Measurements from ENCODE around the gene PARD3B.
"Not testable (repeated sequence)": the region's sequence is repeated elsewhere in the genome, so short reads cannot be mapped to it uniquely, and the experiment has no call there.

PARD3B gene

GRCh38 chr2:204551512-204551863 lies 6.2 kb downstream of the PARD3B start:
- DNase-seq (ENCODE audit: insufficient read length, low spot score) (no peak), FAIRE-seq (no peak)
- TF ChIP-seq POLR2A (IDR thresholded peaks at IDR 0.05; ENCODE audit: low read depth, low read length): no peak

- DNase-seq (ENCODE audit: insufficient read length, low spot score) (no peak), FAIRE-seq (no peak)
- TF ChIP-seq POLR2A (IDR thresholded peaks at IDR 0.05; ENCODE audit: low read depth, low read length): no peak
These were observed 12.3 kb downstream of the PARD3B start for GRCh38 chr2:204557604-204558003.

GRCh38 chr2:204559358-204559757 lies 14.1 kb downstream of the PARD3B start:
- not testable (repeated sequence) for FAIRE-seq; DNase-seq (ENCODE audit: insufficient read length, low spot score)

- TF ChIP-seq POLR2A (IDR thresholded peaks at IDR 0.05; ENCODE audit: low read depth, low read length): no peak
- DNase-seq (ENCODE audit: insufficient read length, low spot score): no peak
- no peak for FAIRE-seq
These were observed 15.6 kb downstream of the PARD3B start for GRCh38 chr2:204560902-204561301.

- no peak for FAIRE-seq
- TF ChIP-seq POLR2A (IDR thresholded peaks at IDR 0.05; ENCODE audit: low read depth, low read length): no peak
- DNase-seq (ENCODE audit: insufficient read length, low spot score): no peak
These were observed 16.5 kb downstream of the PARD3B start for GRCh38 chr2:204561771-204562170.

GRCh38 chr2:204566439-204566838 lies 21.2 kb downstream of the PARD3B start:
- no peak for FAIRE-seq
- TF ChIP-seq POLR2A (IDR thresholded peaks at IDR 0.05; ENCODE audit: low read depth, low read length): no peak
- no peak for DNase-seq (ENCODE audit: insufficient read length, low spot score)

- FAIRE-seq (no peak), DNase-seq (ENCODE audit: insufficient read length, low spot score) (no peak)
- TF ChIP-seq POLR2A (IDR thresholded peaks at IDR 0.05; ENCODE audit: low read depth, low read length): no peak
These were observed 25.1 kb downstream of the PARD3B start for GRCh38 chr2:204570421-204570820.

- TF ChIP-seq POLR2A (IDR thresholded peaks at IDR 0.05; ENCODE audit: low read depth, low read length): no peak
- DNase-seq (ENCODE audit: insufficient read length, low spot score) (no peak), FAIRE-seq (no peak)
These were observed 25.8 kb downstream of the PARD3B start for GRCh38 chr2:204571041-204571440.

GRCh38 chr2:204571911-204572310 lies 26.6 kb downstream of the PARD3B start:
- DNase-seq (ENCODE audit: insufficient read length, low spot score) (no peak), FAIRE-seq (no peak)
- TF ChIP-seq POLR2A (IDR thresholded peaks at IDR 0.05; ENCODE audit: low read depth, low read length): no peak

GRCh38 chr2:204573221-204573620 lies 27.9 kb downstream of the PARD3B start:
- FAIRE-seq (no peak), DNase-seq (ENCODE audit: insufficient read length, low spot score) (no peak)
- TF ChIP-seq POLR2A (IDR thresholded peaks at IDR 0.05; ENCODE audit: low read depth, low read length): no peak

- FAIRE-seq (no peak), DNase-seq (ENCODE audit: insufficient read length, low spot score) (no peak)
- TF ChIP-seq POLR2A (IDR thresholded peaks at IDR 0.05; ENCODE audit: low read depth, low read length): no peak
These were observed 29.2 kb downstream of the PARD3B start for GRCh38 chr2:204574486-204574885.

GRCh38 chr2:204575463-204575862 lies 30.2 kb downstream of the PARD3B start:
- no peak for TF ChIP-seq POLR2A (IDR thresholded peaks at IDR 0.05; ENCODE audit: low read depth, low read length)
- DNase-seq (ENCODE audit: insufficient read length, low spot score) (no peak), FAIRE-seq (no peak)

GRCh38 chr2:204576362-204576979 lies 31.2 kb downstream of the PARD3B start:
- no peak for TF ChIP-seq POLR2A (IDR thresholded peaks at IDR 0.05; ENCODE audit: low read depth, low read length)
- FAIRE-seq: no peak
- no peak for DNase-seq (ENCODE audit: insufficient read length, low spot score)

- FAIRE-seq (no peak), DNase-seq (ENCODE audit: insufficient read length, low spot score) (no peak)
- TF ChIP-seq POLR2A (IDR thresholded peaks at IDR 0.05; ENCODE audit: low read depth, low read length): no peak
These were observed 33.8 kb downstream of the PARD3B start for GRCh38 chr2:204578928-204579598.

- FAIRE-seq: no peak
- DNase-seq (ENCODE audit: insufficient read length, low spot score): no peak
- TF ChIP-seq POLR2A (IDR thresholded peaks at IDR 0.05; ENCODE audit: low read depth, low read length): no peak
These were observed 36.7 kb downstream of the PARD3B start for GRCh38 chr2:204581946-204582345.
